Body of pancreas (tissue), 4 donors: ENCODE results near the gene NACC2. TPM values are rescaled to one million over a fixed set of nuclear protein-coding genes. Genes with fewer than 3 reads are reported as not detected.

Experiments
- ATAC-seq: fragments of 150-250 bp; one replicate; pipeline ENCODE4 v1.9.1; 2016
- DNase-seq, 4 donors: peaks; one replicate each; pipeline ENCODE4 v3.0.0-alpha.2; 2019
- H3K27ac ChIP-seq, 4 donors: fragments of 200-600 bp; sonication (generic); 1 replicate in 3 of 4; 2 replicates in 1 of 4; pipeline versions ENCODE4 v1.5.1 to v1.6.1; 2016 to 2019; ENCODE audit warnings: mild to moderate bottlenecking in 1 of 4, mixed read lengths in 1 of 4, moderate library complexity in 1 of 4
- H3K27me3 ChIP-seq, 2 donors: fragments of 200-600 bp; sonication (generic); one replicate each; pipeline ENCODE4 v1.6.0; 2016; ENCODE audit warnings: mild to moderate bottlenecking in 1 of 2
- H3K36me3 ChIP-seq, 2 donors: fragments of 200-600 bp; sonication (generic); replicated peaks in 1 of 2; 2 replicates each; pipeline ENCODE4 v1.5.1; 2016; ENCODE audit warnings: low read depth in 2 of 2; ENCODE audit not compliant: insufficient read depth in 1 of 2
- H3K4me1 ChIP-seq: fragments of 200-600 bp; sonication (generic); one replicate; pipeline ENCODE4 v1.6.0; 2016
- H3K4me3 ChIP-seq, 2 donors: fragments of 200-600 bp; sonication (generic); 1 replicate in 1 of 2; 2 replicates in 1 of 2; pipeline ENCODE4 v1.5.1; 2016 to 2019
- H3K9me3 ChIP-seq, 3 donors: fragments of 200-600 bp; sonication (generic); 1 replicate in 2 of 3; 2 replicates in 1 of 3; pipeline ENCODE4 v1.5.1; 2016
- POLR2A ChIP-seq, 3 donors: fragments of 450-650 bp; IDR thresholded peaks; one replicate each; pipeline ENCODE4 v1.6.1; 2016; ENCODE audit warnings: antibody characterized with exemption in 3 of 3, mild to moderate bottlenecking in 2 of 3
- WGBS, 2 donors: methylation state at CpG; one replicate each; pipeline ENCODE4 v1.1.5; 2017; 5-methylcytosine and 5-hydroxymethylcytosine counted together
- intact Hi-C: fragments of 100-400 bp; cut with DNase I; formaldehyde crosslinking; loops from one replicate; pipeline ENCODE4 v1.15.1; 2023
- total RNA-seq, 2 donors: library from RNA; depleted of rRNA; stranded (reverse); fragments of >200 nt; gene quantifications; one replicate each; pipeline ENCODE4 v1.1.0, GENCODE V29; 2016
- TF ChIP-seq, protein P1 (sequence below), 7 experiments: fragments of 450-650 bp in 4 of 7; fragments of 200-600 bp in 3 of 7; sonication (generic) in 3 of 7; IDR thresholded peaks; one replicate each; pipeline ENCODE4 v1.5.1; 2016 to 2019; ENCODE audit warnings: antibody characterized with exemption in 7 of 7

Gene NACC2
- total RNA-seq, 2 donors from 2014 or later = 16.6 to 21.1 TPM

DNA sequence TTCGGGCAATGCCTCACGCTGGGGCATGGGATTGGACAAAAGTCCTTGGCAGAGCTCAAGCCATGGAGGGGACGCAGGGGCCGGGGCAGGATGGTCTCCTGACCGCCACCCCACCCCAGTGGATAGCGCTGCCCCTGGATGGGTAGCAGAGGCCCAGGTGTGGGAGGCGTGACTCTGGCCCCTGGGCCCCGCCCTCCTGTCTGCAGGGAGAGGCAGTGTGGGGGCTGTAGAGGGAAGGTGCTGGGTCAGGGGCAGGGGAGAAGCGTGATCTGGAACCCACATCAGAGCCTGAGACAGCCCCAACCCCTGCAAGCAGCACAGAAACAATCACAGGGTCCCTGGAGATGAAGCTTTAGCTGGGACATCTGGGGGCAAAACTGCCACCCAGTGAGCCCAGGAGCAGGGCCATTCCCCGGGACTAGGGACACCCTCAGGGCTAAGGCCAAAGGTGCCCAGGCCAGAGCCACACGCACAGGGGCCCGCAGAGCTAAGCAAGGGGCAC, 36.2 kb downstream of the NACC2 start:
- no peaks in the 10 kb centered on the region for H3K36me3 ChIP-seq
- peaks cover 11% of the 10 kb centered on the region for H3K4me1 ChIP-seq
- ATAC-seq = no peak
- H3K9me3 ChIP-seq = no peaks in the 10 kb centered on the region
- no peak overlapping the region for H3K4me3 ChIP-seq
- DNase-seq = no peak
- no peak overlapping the region for H3K27ac ChIP-seq
- 92 to 95% methylated on average over 9 to 11 of the region's 12 CpGs for WGBS, 2 donors
- TF ChIP-seq POLR2A (IDR thresholded peaks at IDR 0.05) = no peak
- TF ChIP-seq, protein P1, sequence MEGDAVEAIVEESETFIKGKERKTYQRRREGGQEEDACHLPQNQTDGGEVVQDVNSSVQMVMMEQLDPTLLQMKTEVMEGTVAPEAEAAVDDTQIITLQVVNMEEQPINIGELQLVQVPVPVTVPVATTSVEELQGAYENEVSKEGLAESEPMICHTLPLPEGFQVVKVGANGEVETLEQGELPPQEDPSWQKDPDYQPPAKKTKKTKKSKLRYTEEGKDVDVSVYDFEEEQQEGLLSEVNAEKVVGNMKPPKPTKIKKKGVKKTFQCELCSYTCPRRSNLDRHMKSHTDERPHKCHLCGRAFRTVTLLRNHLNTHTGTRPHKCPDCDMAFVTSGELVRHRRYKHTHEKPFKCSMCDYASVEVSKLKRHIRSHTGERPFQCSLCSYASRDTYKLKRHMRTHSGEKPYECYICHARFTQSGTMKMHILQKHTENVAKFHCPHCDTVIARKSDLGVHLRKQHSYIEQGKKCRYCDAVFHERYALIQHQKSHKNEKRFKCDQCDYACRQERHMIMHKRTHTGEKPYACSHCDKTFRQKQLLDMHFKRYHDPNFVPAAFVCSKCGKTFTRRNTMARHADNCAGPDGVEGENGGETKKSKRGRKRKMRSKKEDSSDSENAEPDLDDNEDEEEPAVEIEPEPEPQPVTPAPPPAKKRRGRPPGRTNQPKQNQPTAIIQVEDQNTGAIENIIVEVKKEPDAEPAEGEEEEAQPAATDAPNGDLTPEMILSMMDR (IDR thresholded peaks at IDR 0.05) = no peak
- no peaks in the 10 kb centered on the region for H3K27me3 ChIP-seq
- intact Hi-C loops = loop anchor here (5.0 kb wide), 1 partner anchor 33 kb away; no protein-coding TSS in a partner anchor

DNA sequence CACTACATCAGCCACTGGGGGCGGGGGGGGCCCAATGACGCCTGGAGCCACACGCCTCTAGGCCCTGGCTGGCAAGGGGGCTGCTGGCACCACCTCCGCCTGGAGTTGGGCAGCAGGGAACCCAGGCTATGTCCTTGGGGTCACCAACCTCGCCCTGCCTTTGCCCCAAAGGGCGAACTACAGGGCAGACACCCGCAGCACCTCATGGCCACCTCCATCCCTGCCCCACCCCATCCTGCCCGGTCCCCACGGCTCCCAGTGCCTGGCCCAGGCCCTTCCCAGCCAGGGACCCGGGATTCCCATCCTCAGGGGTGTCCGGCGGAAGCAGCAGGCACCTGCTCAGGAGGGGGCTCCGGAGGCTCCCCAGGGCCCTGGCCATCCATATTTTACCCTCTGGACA, 37.0 kb downstream of the NACC2 start:
- H3K36me3 ChIP-seq = no peaks in the 10 kb centered on the region
- no peaks in the 10 kb centered on the region for H3K9me3 ChIP-seq
- 94 to 100% methylated on average over 6 to 10 of the region's 13 CpGs for whole genome bisulfite sequencing, 2 donors
- peaks cover 18% of the 10 kb centered on the region for H3K4me1 ChIP-seq
- no peak overlapping the region for H3K4me3 ChIP-seq
- no peaks in the 10 kb centered on the region for H3K27me3 ChIP-seq
- intact Hi-C loops = loop anchor here (5.0 kb wide), 1 partner anchor 34 kb away; no protein-coding TSS in a partner anchor
- TF ChIP-seq, protein P1 (IDR thresholded peaks at IDR 0.05) = no peak
- TF ChIP-seq POLR2A (IDR thresholded peaks at IDR 0.05) = no peak
- no peak for DNase-seq
- no peak overlapping the region for H3K27ac ChIP-seq
- ATAC-seq = no peak

DNA sequence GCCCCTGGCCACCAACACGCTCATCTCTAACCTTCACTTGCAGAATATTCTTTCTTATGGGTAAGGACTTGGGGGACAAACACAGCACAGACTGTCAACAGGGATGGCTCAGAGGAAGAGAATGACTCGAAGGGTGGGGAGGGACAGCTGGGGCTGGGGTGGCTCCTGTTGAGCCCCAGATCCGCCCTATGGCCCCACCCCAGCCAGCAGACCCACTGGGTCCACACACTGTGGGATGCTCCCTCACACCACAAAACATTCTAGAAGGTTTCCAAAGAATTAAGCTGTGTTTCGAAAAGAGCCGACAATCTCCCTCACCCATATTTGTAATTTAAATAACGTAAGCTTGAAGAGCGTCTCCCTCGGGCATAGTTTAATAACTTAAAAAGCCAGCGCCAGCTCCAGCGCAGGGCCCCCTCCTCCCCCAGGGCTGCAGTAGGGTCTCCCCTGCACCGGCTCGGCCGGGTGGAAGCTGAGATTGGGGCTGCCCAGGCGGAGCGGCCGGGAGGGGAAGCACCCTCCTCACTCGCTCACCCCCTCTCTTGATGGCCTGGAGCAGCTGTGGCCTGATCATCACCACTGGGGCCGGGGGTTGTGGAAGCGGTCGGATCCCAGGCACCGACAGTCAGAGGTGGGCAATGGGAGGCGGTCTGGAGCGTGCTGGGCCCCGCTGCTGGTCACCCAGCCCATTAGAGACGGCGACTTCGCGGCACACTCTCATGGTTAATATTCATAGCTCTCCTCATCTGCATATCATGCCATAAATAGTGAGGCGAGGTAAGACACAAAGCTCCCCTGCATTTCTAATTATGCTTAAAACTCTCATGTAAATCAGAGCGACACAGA, 37.6 kb downstream of the NACC2 start:
- WGBS, 2 donors = 92 to 94% methylated on average over 29 to 30 of the region's 30 CpGs
- no peak for DNase-seq

DNA sequence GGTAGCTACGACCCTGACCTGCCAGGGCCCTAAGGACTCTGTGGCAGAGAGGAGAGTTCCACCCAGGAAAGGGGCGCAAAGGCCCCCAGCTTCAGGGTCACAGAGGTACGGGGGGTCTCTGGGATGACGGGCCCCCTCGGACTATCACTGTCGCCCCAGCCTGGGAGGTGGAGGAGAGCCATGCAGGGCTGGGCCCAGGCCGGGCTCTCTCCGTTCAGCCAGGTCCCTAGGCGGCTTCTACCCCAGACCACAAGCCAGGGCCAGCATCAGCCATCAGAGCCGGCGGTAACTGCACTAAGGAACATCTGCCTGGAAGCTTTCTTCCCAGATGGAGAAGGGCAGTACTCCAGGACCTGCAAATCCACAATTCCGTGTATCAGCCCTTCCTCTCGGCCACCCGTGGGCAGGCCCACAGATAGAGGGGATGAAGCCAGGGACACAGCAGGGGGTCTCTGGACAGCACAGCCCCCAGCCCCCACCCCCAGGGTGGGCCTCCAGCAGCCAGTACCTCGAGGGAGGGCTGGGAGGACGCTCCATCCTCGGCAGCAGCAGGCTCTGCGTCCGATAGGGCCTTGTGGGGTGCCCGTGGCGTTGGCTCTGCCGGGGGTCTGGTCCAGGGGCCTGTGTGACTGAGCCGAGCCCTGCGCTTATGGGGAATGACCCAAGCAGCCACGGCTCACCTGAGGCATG, 38.4 kb downstream of the NACC2 start:
- Histone ChIP-seq H3K9me3 (no peaks in the 10 kb centered on the region), H3K4me3 (no peak overlapping the region), H3K36me3 (no peaks in the 10 kb centered on the region), H3K27me3 (no peaks in the 10 kb centered on the region), H3K4me1 (peaks cover 32% of the 10 kb centered on the region), H3K27ac (no peak overlapping the region)
- DNase-seq = no peak
- no peak for ATAC-seq
- 87 to 93% methylated on average over 3 to 25 of the region's 25 CpGs for WGBS, 2 donors
- no peak for TF ChIP-seq POLR2A (IDR thresholded peaks at IDR 0.05)
- TF ChIP-seq, protein P1 (IDR thresholded peaks at IDR 0.05) = no peak
- intact Hi-C loops = loop anchor here (5.0 kb wide), 1 partner anchor 36 kb away; no protein-coding TSS in a partner anchor

More for the DNA sequence above, 37.6 kb downstream of the NACC2 start:
- peaks cover 25% of the 10 kb centered on the region for H3K4me1 ChIP-seq
- intact Hi-C loops = loop anchor here (5.0 kb wide), 1 partner anchor 35 kb away; no protein-coding TSS in a partner anchor
- TF ChIP-seq, protein P1 (IDR thresholded peaks at IDR 0.05) = no peak
- no peak for TF ChIP-seq POLR2A (IDR thresholded peaks at IDR 0.05)
- H3K9me3 ChIP-seq = no peaks in the 10 kb centered on the region
- H3K4me3 ChIP-seq = no peak overlapping the region
- H3K27ac ChIP-seq = no peak overlapping the region
- no peaks in the 10 kb centered on the region for H3K36me3 ChIP-seq
- ATAC-seq = no peak
- H3K27me3 ChIP-seq = no peaks in the 10 kb centered on the region
